ENCODE data around the gene PBX1. TPM values are rescaled to one million over a fixed set of nuclear protein-coding genes. Genes with fewer than 3 reads are reported as not detected.

PBX1 gene
- total RNA-seq, 1 donor from 2014 or later, result 44.2 TPM

- TF ChIP-seq CTCF (IDR thresholded peaks at IDR 0.05; ENCODE audit: unreplicated experiment), result no peak
- peaks cover 1% of the 10 kb centered on the region for H3K27me3 Mint-ChIP-seq (ENCODE audit: unreplicated experiment)
- H3K9me3 Mint-ChIP-seq (ENCODE audit: unreplicated experiment), result no peaks in the 10 kb centered on the region
- peaks cover 6% of the 10 kb centered on the region for H3K36me3 Mint-ChIP-seq (ENCODE audit: low read depth, unreplicated experiment)
- DNase-seq (ENCODE audit: low spot score), result no peak
- no peak overlapping the region for H3K27ac Mint-ChIP-seq (ENCODE audit: unreplicated experiment)
- H3K4me1 Mint-ChIP-seq (ENCODE audit: unreplicated experiment), result peaks cover 7% of the 10 kb centered on the region
- no peak overlapping the region for H3K4me3 Mint-ChIP-seq (ENCODE audit: unreplicated experiment)
Observed at GRCh38 chr1:164583835-164584539, 25.0 kb downstream of the PBX1 start.

GRCh38 chr1:164586591-164586990 lies 27.6 kb downstream of the PBX1 start:
- Mint-ChIP-seq H3K27ac (ENCODE audit: unreplicated experiment) (no peak overlapping the region), H3K36me3 (ENCODE audit: low read depth, unreplicated experiment) (peaks cover 6% of the 10 kb centered on the region), H3K4me3 (ENCODE audit: unreplicated experiment) (no peak overlapping the region), H3K9me3 (ENCODE audit: unreplicated experiment) (no peaks in the 10 kb centered on the region), H3K27me3 (ENCODE audit: unreplicated experiment) (peaks cover 3% of the 10 kb centered on the region), H3K4me1 (ENCODE audit: unreplicated experiment) (peaks cover 18% of the 10 kb centered on the region)
- DNase-seq (ENCODE audit: low spot score), result no peak
- TF ChIP-seq CTCF (IDR thresholded peaks at IDR 0.05; ENCODE audit: unreplicated experiment), result no peak

- H3K4me1 Mint-ChIP-seq (ENCODE audit: unreplicated experiment), result peaks cover 22% of the 10 kb centered on the region
- H3K4me3 Mint-ChIP-seq (ENCODE audit: unreplicated experiment), result no peak overlapping the region
- H3K9me3 Mint-ChIP-seq (ENCODE audit: unreplicated experiment), result no peaks in the 10 kb centered on the region
- peaks cover 6% of the 10 kb centered on the region for H3K36me3 Mint-ChIP-seq (ENCODE audit: low read depth, unreplicated experiment)
- TF ChIP-seq CTCF (IDR thresholded peaks at IDR 0.05; ENCODE audit: unreplicated experiment), result no peak
- H3K27me3 Mint-ChIP-seq (ENCODE audit: unreplicated experiment), result peaks cover 3% of the 10 kb centered on the region
- no peak overlapping the region for H3K27ac Mint-ChIP-seq (ENCODE audit: unreplicated experiment)
- no peak for DNase-seq (ENCODE audit: low spot score)
Observed at GRCh38 chr1:164587617-164588501, 28.9 kb downstream of the PBX1 start.

GRCh38 chr1:164588516-164589341 lies 29.7 kb downstream of the PBX1 start:
- no peak overlapping the region for H3K4me3 Mint-ChIP-seq (ENCODE audit: unreplicated experiment)
- H3K9me3 Mint-ChIP-seq (ENCODE audit: unreplicated experiment), result no peaks in the 10 kb centered on the region
- DNase-seq (ENCODE audit: low spot score), result peak; percentile 16
- peaks cover 3% of the 10 kb centered on the region for H3K27me3 Mint-ChIP-seq (ENCODE audit: unreplicated experiment)
- peaks cover 20% of the 10 kb centered on the region for H3K4me1 Mint-ChIP-seq (ENCODE audit: unreplicated experiment)
- peaks cover 6% of the 10 kb centered on the region for H3K36me3 Mint-ChIP-seq (ENCODE audit: low read depth, unreplicated experiment)
- no peak for TF ChIP-seq CTCF (IDR thresholded peaks at IDR 0.05; ENCODE audit: unreplicated experiment)
- no peak overlapping the region for H3K27ac Mint-ChIP-seq (ENCODE audit: unreplicated experiment)
